HUES64 (cell line): ENCODE results near the gene MAPK11.

ENCODE experiments used
- H3K27ac ChIP-seq: 2 replicates; pipeline ENCODE4 v1.7.0; 2013; ENCODE audit warnings: low read depth, low read length, inconsistent platforms
- H3K27me3 ChIP-seq: 2 replicates; pipeline ENCODE4 v1.6.1; 2013; ENCODE audit warnings: mild to moderate bottlenecking, low read length; ENCODE audit not compliant: insufficient read depth
- H3K36me3 ChIP-seq: 2 replicates; pipeline ENCODE4 v1.6.1; 2013; ENCODE audit warnings: mild to moderate bottlenecking, low read length; ENCODE audit not compliant: insufficient read depth
- H3K4me1 ChIP-seq: 2 replicates; pipeline ENCODE4 v1.6.1; 2013; ENCODE audit warnings: mild to moderate bottlenecking, low read length, moderate library complexity; ENCODE audit not compliant: insufficient read depth
- H3K4me3 ChIP-seq: 2 replicates; pipeline ENCODE4 v1.5.1; 2013; ENCODE audit warnings: mild to moderate bottlenecking, low read length, moderate library complexity
- H3K9ac ChIP-seq: 2 replicates; pipeline ENCODE4 v1.6.1; 2013; ENCODE audit warnings: mild to moderate bottlenecking, low read depth, low read length
- H3K9me3 ChIP-seq: 2 replicates; pipeline ENCODE4 v1.6.1; 2013; ENCODE audit warnings: low read depth, low read length; ENCODE audit not compliant: insufficient read depth
- WGBS: fragments of 150-250, 120-280 bp; methylation state at CpG from one replicate; pipeline ENCODE4 v1.1.7; 2013; ENCODE audit warnings: missing lambda C conversion rate; 5-methylcytosine and 5-hydroxymethylcytosine counted together

Gene MAPK11

DNA sequence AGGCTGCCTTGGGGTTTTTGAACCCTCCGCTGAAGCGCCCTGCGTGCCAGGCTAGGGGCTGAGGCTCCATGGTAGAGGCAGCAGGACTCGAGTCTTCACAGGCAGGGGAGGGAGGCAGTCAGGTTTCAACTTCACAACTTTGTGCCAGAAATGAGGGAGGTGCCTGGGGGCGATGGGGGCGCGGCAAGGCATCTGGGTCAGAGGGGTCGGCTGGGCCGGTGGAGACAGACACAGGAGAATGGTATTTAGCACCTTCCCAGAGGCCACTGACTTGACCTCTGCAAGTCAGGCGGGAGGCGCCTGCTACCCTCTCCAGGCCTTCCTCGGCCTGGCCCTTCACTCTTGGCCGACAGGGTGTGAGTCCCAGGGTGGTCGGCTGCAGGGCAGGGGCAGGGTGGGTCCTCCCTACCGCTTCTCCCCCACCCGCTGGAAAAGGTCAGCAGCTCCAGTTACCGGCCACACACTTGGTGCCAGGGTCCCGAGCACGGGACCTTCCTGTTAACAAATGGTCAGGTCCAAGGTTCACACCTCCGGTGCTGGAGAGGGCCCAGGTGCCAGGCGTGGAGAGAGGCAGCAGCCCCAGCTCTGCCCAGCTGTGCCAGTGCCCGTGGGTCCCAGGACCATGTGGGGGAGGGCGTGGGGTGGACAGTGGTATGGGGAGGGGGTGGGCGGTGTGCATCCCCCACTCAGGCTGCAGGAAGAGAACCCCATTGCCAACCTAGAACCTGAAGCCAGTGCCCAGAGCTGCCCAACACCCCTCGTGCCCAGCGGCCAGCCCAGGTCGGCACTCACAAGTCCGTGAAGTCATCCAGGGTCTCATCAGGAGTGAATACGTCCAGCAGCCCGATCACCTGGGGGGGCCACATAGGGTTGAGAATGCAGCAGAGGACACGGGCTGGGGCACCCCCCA is 12.5 kb downstream of the MAPK11 start:
- no peak overlapping the region for H3K9ac ChIP-seq
- no peaks in the 10 kb centered on the region for H3K4me1 ChIP-seq
- peaks cover 20% of the 10 kb centered on the region for H3K27me3 ChIP-seq
- H3K4me3 ChIP-seq: no peak overlapping the region
- 86% methylated on average over 31 of the region's 31 CpGs for WGBS
- no peaks in the 10 kb centered on the region for H3K36me3 ChIP-seq
- no peak overlapping the region for H3K27ac ChIP-seq
- no peaks in the 10 kb centered on the region for H3K9me3 ChIP-seq

DNA sequence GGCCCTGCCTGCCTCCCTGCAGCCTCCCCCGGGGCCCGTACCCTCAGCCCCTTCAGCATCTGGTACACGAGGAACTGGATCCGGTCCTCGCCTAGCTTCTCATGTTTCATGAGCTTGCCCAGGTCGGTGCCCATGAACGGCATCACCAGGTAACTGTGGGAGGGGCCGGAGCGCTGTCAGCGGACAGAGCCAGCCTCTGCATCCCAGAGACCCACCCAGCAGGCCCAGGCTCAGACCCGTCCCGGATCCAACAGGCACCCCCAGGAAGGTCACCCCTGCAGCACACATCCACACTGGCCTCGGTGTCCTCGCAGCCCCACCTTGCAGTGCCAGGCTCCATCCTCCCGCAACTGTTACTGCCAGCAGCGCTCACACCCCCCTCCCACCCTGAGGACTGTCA is 13.1 kb downstream of the MAPK11 start:
- H3K4me1 ChIP-seq: no peaks in the 10 kb centered on the region
- no peaks in the 10 kb centered on the region for H3K9me3 ChIP-seq
- no peak overlapping the region for H3K9ac ChIP-seq
- no peak overlapping the region for H3K27ac ChIP-seq
- no peak overlapping the region for H3K4me3 ChIP-seq
- no peaks in the 10 kb centered on the region for H3K36me3 ChIP-seq
- WGBS: 93% methylated on average over 16 of the region's 16 CpGs
- peaks cover 14% of the 10 kb centered on the region for H3K27me3 ChIP-seq

DNA sequence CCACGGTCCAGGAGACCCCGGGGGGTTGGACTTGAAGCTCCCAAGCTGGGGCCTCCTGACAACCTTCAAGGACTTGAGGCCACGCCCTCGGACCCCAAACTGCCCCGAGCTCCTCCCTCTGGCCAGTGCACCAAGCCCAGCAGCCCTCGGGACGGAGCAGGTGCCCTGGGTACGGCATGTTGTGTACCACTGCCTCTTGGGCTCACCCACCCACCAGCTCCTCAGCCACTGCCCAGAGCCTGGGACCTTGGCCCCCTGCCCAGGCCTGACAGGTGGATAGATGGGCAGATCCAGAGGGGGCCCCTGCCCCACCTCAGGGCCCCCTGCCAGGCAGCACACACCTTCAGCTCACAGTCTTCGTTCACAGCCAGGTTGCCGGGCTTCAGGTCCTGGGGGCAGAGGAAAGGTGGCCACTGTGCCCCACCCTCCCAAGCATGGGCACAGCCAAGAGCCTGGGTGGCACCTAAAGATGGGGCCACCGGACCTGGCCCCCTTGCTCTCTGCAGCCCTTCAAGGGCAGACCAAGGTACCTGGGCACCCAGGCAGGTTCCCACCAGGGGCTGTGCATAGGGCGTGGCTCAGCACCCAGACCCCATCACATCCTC is 13.8 kb downstream of the MAPK11 start:
- Histone ChIP-seq H3K27ac (no peak overlapping the region), H3K4me1 (no peaks in the 10 kb centered on the region), H3K4me3 (no peak overlapping the region), H3K27me3 (peaks cover 12% of the 10 kb centered on the region), H3K36me3 (no peaks in the 10 kb centered on the region), H3K9me3 (no peaks in the 10 kb centered on the region), H3K9ac (no peak overlapping the region)
- 94% methylated on average over 12 of the region's 12 CpGs for WGBS

DNA sequence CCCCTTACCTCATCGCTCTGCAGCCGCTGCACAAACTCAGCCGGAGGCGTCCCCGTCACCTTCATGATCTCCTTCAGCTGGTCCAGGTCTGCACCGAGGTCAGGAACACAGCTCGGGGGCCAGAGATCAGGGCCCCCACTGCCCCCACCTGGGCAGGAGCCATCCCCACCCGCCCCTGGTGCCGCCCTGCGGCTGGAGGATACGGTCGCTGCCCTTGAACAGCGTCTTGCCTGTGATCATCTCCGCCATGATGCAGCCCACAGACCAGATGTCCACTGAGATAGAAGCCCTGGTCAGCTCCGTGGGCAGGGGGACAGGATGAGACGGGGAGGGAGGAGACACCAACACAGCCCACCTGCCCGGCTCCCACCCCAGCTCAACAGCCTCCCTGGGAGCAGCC is 14.6 kb downstream of the MAPK11 start:
- Histone ChIP-seq H3K4me1 (no peaks in the 10 kb centered on the region), H3K4me3 (no peak overlapping the region), H3K27me3 (peaks cover 7% of the 10 kb centered on the region), H3K9me3 (no peaks in the 10 kb centered on the region), H3K36me3 (no peaks in the 10 kb centered on the region), H3K9ac (no peak overlapping the region), H3K27ac (no peak overlapping the region)
- WGBS: 96% methylated on average over 17 of the region's 17 CpGs

DNA sequence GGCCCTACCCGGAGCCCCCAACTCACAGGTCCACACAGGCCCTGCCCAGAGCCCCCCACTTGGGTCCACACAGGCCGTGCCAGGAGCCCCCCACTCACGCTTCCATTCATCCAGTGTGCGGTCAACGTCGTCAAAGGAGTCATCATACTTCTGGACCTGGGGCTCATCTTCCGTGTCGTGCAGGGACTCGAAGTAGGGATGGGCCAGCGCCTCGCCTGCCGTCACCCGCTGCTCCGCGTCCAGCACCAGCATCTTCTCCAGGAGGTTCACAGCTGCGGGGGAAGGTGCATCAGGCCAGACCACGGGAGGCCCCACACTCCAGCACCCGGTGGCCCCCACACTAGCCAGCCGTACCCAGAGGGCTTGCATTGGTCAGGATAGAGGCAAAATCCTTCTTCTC is 15.1 kb downstream of the MAPK11 start:
- no peak overlapping the region for H3K9ac ChIP-seq
- H3K36me3 ChIP-seq: no peaks in the 10 kb centered on the region
- no peak overlapping the region for H3K27ac ChIP-seq
- H3K4me1 ChIP-seq: no peaks in the 10 kb centered on the region
- H3K27me3 ChIP-seq: peaks cover 2% of the 10 kb centered on the region
- WGBS: 94% methylated on average over 19 of the region's 19 CpGs
- no peaks in the 10 kb centered on the region for H3K9me3 ChIP-seq
- no peak overlapping the region for H3K4me3 ChIP-seq

DNA sequence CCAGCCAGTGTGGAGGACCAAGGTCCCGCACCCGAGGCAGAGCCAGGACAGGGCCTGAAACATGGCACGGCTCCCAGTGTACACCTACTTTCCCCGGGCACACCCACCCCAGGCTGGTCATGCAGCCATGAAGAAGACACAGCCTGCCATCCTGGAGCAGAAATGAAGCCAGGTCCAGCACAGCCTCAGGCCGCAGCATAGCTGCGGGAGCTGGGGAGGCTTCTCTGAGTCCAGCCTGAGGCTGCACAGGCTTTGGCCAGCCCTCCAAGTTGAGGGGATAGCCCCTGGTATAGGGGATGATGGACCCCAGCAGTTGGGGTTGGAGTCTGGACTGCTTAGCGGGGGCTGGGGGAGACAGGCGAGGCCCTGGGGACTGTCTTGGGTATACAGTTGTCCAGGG is 16.2 kb downstream of the MAPK11 start:
- 89% methylated on average over 8 of the region's 8 CpGs for WGBS
- Histone ChIP-seq H3K36me3 (no peaks in the 10 kb centered on the region), H3K27ac (no peak overlapping the region), H3K9me3 (no peaks in the 10 kb centered on the region), H3K27me3 (no peaks in the 10 kb centered on the region), H3K4me1 (no peaks in the 10 kb centered on the region), H3K9ac (no peak overlapping the region), H3K4me3 (no peak overlapping the region)

DNA sequence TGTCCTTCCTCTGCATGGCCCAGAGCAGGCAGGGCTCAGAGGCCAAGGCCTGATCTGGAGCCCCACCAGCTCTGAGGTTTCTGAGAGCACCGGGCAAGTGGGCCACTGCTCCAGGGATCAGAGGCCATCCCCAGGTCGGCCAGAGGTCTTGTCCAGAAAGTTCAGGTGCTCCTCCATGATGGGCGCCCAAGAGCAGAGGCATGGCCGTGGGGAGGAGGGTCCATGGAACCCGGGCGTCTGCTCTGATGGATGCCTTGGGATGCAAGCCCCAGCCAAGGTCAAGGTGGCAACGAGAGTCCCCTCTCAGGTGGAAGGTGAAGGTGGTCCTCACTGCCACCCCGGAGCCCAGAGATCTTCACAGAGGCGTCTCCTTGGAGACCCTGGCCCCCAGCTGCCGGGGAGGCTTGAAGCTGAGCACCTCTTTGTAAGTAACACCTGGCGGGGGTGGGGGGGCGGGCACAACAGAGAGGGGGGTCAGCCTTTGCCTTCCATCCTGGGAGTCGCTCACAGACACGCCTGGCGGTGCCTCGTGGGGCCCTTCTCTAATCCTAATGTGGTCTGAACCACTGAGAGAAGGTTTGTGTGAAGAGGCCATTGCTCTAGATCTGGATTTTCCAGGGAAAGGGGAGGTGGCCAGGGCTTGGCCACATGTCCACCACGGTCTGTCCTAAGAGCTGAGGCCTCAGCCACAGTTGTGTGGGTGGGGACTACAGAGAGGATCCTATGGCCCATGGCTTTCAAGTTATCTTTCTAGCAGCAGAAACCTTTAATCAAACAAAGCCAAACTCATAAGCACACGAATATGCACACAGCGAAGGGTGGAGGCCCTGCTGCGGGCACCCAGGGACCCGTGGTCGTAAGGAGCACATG is 16.9 kb downstream of the MAPK11 start:
- H3K27me3 ChIP-seq: no peaks in the 10 kb centered on the region
- no peak overlapping the region for H3K4me3 ChIP-seq
- H3K36me3 ChIP-seq: no peaks in the 10 kb centered on the region
- H3K9me3 ChIP-seq: no peaks in the 10 kb centered on the region
- 93% methylated on average over 22 of the region's 22 CpGs for WGBS
- H3K4me1 ChIP-seq: no peaks in the 10 kb centered on the region
- no peak overlapping the region for H3K9ac ChIP-seq
- H3K27ac ChIP-seq: no peak overlapping the region

DNA sequence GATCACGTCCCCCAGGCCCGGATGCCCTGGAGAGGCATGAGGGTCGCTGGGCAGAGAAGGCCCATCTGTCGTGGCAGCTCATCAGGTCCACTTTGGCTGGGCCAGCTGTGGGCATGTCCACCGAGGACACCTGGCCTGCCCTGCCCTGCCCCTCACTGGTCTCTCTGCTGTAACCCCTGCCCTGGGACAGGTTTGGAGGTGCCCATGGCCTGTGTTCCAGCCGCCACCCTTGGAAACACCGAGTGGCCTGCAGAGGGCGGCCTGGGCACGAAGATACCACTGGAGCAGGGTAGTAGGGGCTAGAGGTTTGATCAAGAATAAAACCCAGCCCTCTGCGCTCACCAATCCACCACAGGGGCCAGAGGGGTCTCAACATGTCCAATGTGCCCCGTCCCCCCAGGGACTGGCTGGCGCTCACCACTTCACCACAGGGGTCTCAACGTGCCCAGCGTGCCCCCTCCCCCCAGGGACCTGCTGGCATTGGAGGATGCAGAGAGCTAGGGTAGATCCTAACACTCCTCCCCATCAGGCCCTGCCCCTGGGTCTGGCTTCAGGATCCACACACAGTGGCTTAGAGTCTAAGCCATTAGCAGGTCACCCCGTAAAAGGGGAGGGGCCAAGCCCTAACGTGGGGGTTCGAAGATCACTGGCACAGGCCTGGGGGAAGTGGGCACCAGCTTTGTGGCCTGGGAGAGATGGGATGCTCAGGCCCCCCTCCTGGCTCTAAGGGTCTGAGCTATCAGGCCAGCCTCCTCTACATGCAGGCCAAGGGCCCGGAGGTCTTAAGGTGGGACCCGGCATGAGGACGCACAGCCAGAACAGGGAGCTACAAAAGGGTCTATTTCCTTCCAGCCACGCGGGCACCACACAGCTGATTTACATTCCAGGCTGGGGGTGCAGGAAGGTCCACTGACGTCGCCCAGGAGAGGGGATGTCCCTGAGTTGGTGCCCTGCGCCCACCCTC is 17.8 kb downstream of the MAPK11 start:
- Histone ChIP-seq H3K9ac (no peak overlapping the region), H3K27ac (no peak overlapping the region), H3K4me3 (peak overlapping the region; percentile 72; the same call in 1 of the 2 replicates), H3K27me3 (no peaks in the 10 kb centered on the region), H3K4me1 (no peaks in the 10 kb centered on the region), H3K9me3 (no peaks in the 10 kb centered on the region), H3K36me3 (no peaks in the 10 kb centered on the region)
- WGBS: 62% methylated on average over 25 of the region's 25 CpGs

DNA sequence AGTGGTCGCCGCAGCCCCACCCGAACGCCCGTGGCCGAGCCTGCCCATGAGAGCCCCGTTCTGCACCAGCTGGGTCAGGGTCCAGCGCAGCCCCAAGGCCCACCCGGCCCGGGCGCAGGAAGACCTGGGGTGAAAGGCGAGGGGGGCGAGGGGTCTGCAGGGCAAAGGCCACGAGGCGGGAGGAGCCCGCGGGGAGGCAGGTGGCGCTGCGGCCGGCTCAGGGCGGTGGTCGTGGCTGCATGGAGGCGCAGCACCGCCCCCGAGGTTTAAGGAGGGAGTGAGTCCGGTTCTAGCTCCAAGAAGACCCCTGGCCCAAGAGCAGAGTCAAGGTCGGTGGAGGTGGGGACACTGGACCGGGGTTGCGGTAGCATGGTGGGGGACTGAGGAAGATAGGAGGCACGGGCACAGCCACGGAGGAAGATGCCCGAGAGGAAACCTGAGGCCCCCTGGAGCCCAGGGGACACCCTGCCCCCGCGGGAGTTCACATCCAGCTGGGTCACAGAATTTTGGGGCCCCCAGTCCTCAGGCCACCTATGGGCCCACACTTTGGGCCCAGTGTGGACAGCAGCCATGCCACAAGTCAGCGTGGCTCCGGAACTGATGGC is 18.6 kb downstream of the MAPK11 start:
- H3K4me1 ChIP-seq: no peaks in the 10 kb centered on the region
- peaks cover 3% of the 10 kb centered on the region for H3K36me3 ChIP-seq
- H3K9ac ChIP-seq: peak overlapping the region; percentile 58; the same call in 1 of the 2 replicates
- no peaks in the 10 kb centered on the region for H3K9me3 ChIP-seq
- no peaks in the 10 kb centered on the region for H3K27me3 ChIP-seq
- no peak overlapping the region for H3K27ac ChIP-seq
- H3K4me3 ChIP-seq: peak overlapping the region; percentile 72
- 12% methylated on average over 36 of the region's 36 CpGs for WGBS
